ENCODE data around the gene SLC39A1.

The SLC39A1 gene

GRCh38 chr1:153951801-153952200, 11.5 kb downstream of the SLC39A1 start:
- DNase-seq (ENCODE audit: low read depth), result no peak

DNA sequence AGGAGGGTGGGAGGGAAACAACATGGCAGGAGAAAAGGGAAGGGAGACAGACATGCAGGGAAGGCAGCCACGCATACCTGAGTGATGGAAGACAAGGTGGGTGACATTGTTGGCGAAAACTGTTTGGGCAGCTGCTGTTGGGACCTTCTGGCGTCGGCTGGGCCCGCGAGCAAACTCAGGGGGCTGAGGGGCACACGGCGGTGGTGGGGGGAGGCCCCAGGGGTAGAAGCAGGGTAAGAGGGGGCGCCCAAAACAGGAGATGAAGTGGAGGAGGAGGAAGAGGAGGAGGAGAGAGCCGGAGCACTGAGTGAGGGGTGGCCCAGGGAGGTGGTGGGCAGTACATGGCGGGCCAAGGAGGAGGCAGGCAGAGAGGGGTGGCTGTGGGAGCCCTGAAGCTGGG, 12.2 kb downstream of the SLC39A1 start:
- DNase-seq (ENCODE audit: low read depth), result no peak

GRCh38 chr1:153946622-153947241, 16.6 kb downstream of the SLC39A1 start, which contains the start of gene DENND4B:
Gene DENND4B, minus strand, starts transcription at chr1:153946718. Its CDS starts 2,344 bp downstream, at chr1:153944374.
- DNase-seq (ENCODE audit: low read depth), result peak; percentile 71

DNA sequence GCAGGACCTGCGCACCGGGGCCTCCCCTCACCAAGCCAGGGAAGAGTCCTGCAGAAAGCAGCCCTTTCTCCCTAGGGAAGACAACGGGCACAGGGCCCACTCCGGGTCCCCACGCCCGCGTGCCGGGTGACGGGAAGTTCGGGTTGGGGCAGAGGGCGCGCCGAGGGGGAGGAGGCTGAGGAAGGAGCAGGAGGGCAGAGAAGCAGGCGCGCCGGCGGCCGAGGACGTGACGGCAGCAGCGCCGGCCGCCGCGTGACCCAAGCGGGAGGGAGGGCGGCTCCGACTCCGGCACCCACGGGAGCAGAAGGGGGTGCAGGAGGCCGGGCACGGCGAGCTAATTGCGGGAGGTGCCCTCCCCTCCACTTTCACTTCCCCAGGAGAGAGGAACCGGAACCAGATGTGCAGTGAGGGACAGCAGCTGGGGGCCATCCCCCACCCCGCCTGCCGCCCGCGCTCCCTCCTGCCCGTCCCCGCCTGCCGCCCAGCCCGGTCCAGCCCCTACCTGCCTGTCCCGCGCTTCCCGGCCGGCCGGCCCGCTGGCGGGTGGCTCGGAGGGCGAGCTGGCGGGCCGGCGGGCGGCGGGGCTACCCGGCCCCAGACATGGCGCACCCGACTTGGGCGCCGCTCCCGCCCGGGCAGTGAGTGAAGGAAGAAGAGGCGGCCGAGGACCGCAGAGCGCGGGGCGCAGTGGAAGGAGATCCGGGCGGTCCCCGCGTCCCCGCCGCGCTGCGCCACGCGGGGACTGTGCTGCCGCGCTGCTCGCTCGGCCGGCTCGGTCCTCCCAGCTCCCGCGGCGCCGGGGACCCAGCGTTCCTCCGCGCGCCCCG, 17.3 kb downstream of the SLC39A1 start:
- DNase-seq (ENCODE audit: low read depth), result peak; percentile 74

DNA sequence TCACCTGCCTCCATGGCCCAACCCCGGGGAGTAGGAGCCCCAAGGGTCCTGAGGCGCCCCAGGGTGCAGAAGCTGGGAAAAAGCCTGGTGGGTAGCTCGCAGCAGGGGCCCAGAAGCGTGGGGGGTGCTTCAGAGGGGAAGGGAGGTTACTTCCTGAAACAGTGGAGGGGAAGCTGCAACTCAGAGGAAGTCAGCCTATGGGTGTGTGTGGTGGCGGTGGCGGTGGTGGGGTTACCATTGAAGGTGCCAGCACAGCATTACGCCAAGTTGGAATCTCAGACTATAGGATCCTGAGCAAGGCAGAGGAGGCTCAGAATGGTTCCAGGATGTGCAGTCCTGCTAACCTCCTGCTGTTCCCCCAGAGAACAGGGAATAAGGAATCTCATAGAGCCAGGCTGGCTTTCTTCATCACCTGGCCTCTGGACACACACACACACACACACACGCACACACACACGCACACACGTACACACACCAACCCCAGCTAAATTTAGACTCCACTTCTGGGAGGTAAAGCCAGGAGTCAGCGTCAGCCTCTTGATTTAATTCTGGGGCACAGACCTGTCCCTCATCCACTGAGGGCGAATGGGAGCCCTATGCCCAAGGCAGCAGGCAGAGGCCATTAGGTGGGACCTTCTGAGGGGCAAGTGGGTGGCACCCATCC, 18.1 kb downstream of the SLC39A1 start:
- peak; percentile 69 for DNase-seq (ENCODE audit: low read depth)

DNA sequence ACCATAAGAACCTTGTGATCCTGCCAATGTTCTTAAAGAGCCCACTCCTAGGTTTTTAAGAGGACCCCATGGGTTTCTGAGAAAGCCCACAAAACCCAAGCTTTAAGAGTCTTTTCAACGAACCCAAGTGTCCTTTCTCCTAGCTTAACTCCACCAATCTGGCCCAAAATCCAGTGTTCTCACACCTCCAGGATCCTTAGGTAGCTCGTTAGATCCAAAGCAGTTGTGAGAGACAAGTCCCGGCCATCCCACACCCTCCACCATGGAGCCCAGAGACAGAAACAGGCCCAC, 18.6 kb downstream of the SLC39A1 start:
- no peak for DNase-seq (ENCODE audit: low read depth)

GRCh38 chr1:153944005-153944826, 19.1 kb downstream of the SLC39A1 start:
- no peak for DNase-seq (ENCODE audit: low read depth)

GRCh38 chr1:153942766-153943549, 20.4 kb downstream of the SLC39A1 start:
- no peak for DNase-seq (ENCODE audit: low read depth)

GRCh38 chr1:153941826-153942725, 21.3 kb downstream of the SLC39A1 start:
- no peak for DNase-seq (ENCODE audit: low read depth)

- no peak for DNase-seq (ENCODE audit: low read depth)
Measured at GRCh38 chr1:153940756-153941155, 22.6 kb downstream of the SLC39A1 start.

DNA sequence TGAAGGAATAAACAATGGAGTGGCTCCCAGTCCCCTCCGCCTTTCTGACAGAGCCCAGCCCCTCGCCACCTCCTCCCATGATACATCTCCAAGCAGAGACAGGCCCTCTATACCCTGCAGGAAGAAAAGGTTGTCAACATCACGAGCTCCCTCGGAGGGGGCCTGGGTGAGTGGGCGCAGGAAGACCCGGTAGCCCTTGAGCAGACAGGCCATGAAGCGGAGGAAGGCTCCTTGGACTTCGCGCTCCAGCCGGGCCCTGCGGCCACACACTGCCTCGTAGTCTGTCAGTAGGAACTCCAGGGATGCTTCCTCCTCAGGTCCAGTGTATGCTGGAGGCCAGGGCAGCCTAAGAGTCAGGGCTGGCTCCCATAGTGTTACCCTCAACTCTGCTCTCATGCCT, 23.9 kb downstream of the SLC39A1 start:
- no peak for DNase-seq (ENCODE audit: low read depth)

DNA sequence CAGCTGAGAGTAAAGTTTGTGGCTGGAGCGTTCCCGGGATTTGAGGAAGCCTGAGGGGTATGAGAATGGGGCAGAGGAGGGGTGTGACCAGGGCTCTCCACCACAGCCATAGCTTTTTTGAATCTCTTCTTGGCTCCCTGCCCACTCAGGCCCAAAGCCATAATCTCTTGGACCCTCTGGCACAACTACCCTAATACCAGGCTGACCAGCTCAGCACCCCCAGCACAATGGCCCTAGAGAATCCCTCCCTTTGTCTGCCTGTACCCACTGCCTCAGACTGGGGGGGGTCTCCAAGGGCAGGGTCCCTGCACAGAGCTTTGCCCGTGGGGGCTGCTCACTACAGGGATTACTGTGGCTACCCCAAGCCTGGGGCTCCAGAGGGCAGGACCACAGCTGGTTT, 24.3 kb downstream of the SLC39A1 start:
- no peak for DNase-seq (ENCODE audit: low read depth)

DNA sequence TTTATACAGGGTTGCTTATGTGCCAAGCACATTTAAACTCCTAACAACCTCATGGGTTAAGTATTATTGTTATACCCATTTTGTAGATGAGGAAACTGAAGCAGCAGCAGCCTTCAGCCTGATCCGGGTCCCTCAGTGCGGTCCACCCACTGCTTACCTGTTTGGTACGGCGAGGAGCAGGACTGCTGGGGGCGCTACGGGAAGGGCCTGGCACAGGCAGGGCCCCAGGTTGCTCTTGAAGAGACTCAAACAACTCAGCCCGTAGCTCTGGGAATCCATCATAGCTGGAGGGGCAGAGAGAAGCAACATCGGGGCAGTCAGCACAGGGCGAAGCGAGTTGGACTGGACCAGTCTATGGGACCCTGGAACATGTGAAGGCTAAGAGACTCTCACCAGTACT, 26.0 kb downstream of the SLC39A1 start:
- DNase-seq (ENCODE audit: low read depth), result no peak

- DNase-seq (ENCODE audit: low read depth), result no peak
Measured at GRCh38 chr1:153936011-153936802, 27.1 kb downstream of the SLC39A1 start.

DNA sequence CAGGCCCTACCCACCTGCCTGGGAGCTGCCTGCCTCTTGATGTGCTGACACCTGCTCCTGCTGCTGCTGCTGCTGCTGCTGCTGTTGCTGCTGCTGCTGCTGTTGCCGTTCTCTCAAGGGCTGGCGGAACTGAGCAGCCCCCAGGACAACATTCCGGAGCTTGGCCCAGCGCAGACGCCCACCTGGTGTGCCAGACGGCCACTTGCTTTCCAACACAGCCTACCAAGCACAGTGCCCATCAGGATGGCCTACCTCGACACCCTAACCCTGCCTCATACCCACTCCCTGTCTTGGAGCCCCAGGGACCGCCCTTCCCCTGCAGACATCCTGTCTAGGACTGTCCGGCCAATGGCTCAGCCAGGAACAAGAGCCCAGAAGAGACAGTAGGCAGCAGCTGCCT, 28.6 kb downstream of the SLC39A1 start:
- no peak for DNase-seq (ENCODE audit: low read depth)

- no peak for DNase-seq (ENCODE audit: low read depth)
Measured at GRCh38 chr1:153933955-153934354, 29.4 kb downstream of the SLC39A1 start.

DNA sequence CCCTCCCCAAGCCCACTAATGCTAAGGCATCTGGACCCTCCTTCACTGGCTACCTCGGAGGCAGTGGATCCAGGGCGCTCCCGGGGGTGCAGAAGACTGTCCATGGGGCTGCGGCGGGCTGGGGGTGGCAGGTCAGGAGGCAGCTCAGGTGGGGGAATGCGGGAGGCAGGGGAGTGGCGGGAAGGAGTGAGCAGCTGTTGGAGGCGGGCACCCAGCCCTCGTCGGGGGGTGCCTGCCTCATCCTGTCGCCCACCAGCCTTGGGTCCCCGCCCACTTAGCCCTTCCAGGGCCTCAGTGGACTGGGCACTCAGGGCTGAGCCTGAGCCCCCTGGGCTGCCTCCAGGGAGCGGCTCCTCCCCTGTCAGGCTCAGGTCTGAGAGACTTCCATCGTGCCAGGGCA, 29.9 kb downstream of the SLC39A1 start:
- DNase-seq (ENCODE audit: low read depth), result no peak

GRCh38 chr1:153932156-153933131, 30.9 kb downstream of the SLC39A1 start:
- DNase-seq (ENCODE audit: low read depth), result no peak

Measured in activated T-cell treated with anti-CD3 and anti-CD28 coated beads for 48 hours (primary cell).